ENCODE data around the gene ZIC5.

The ZIC5 gene

GRCh38 chr13:99976575-99976974, 5.0 kb upstream of the ZIC5 start:
- TF ChIP-seq CTCF (IDR thresholded peaks at IDR 0.05), result no peak

GRCh38 chr13:99975626-99976025, 4.1 kb upstream of the ZIC5 start:
- no peak for TF ChIP-seq CTCF (IDR thresholded peaks at IDR 0.05)

- no peak for TF ChIP-seq CTCF (IDR thresholded peaks at IDR 0.05)
These were observed 3.5 kb upstream of the ZIC5 start for GRCh38 chr13:99974939-99975561.

- TF ChIP-seq CTCF (IDR thresholded peaks at IDR 0.05), result no peak
These were observed 2.9 kb upstream of the ZIC5 start for GRCh38 chr13:99974296-99974938.

DNA sequence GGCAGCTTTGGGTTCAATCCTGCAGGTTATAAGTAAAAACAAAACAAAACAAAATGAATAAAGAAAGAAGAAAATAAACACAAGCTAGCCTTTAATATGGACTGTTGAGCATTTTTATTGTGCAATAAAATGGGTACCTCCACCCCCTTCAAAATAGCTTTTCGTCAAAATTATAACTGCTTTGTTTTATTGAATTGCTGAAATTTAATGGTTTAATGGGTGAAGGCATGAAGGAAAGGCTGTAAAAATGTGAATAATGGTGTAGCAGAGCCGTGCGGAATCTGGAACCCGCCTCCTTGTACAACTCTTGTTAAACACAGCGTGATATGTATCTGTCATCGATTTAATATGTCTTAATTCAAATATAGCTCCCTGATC, 2.2 kb upstream of the ZIC5 start:
- TF ChIP-seq CTCF (IDR thresholded peaks at IDR 0.05), result no peak

- TF ChIP-seq CTCF (IDR thresholded peaks at IDR 0.05), result no peak
These were observed 1.7 kb upstream of the ZIC5 start for GRCh38 chr13:99973163-99973807.

GRCh38 chr13:99972190-99972731, 694 bp upstream of the ZIC5 start:
- no peak for TF ChIP-seq CTCF (IDR thresholded peaks at IDR 0.05)

Measured in LNCAP (cell line).